ENCODE measurements around the gene AKTIP. TPM values are rescaled to one million over a fixed set of nuclear protein-coding genes. Genes with fewer than 3 reads are reported as not detected.
"Not testable (repeated sequence)": the region's sequence is repeated elsewhere in the genome, so short reads cannot be mapped to it uniquely, and the experiment has no call there.

Gene AKTIP
- total RNA-seq, 1 experiment from 2014 or later: 26.2 TPM

- H3K18ac ChIP-seq (ENCODE audit: insufficient read length, low read depth, low read length): no peak overlapping the region
- H4K20me1 ChIP-seq (ENCODE audit: control insufficient read depth, insufficient read depth, insufficient read length): no peaks in the 10 kb centered on the region
- H3K4me3 Mint-ChIP-seq: no peak overlapping the region
- H3K27me3 Mint-ChIP-seq (ENCODE audit: low read depth): peaks cover 1% of the 10 kb centered on the region; the same call in 1 of the 2 replicates
- no peak overlapping the region for H4K5ac ChIP-seq (ENCODE audit: insufficient read length, low read depth, low read length)
- no peak overlapping the region for H2BK20ac ChIP-seq (ENCODE audit: low read depth, low read length, poor library complexity, severe bottlenecking)
- no peak overlapping the region for H3K27ac Mint-ChIP-seq
- H3K23ac ChIP-seq (ENCODE audit: insufficient read length, low read depth, low read length): no peak overlapping the region
- peaks cover 6 to 16% (median 9%) of the 10 kb centered on the region in 3 experiments; a peak in 5 of 7 replicates for H3K36me3 Mint-ChIP-seq (ENCODE audit: insufficient read depth in 1 of 3, low read depth in 3 of 3)
- no peak overlapping the region for H3T11ph ChIP-seq (ENCODE audit: low read length)
- H2AFZ ChIP-seq (ENCODE audit: low read length): no peak overlapping the region
- H3K4me1 Mint-ChIP-seq: peaks cover 1 to 4% of the 10 kb centered on the region in 2 experiments
- H3K27ac ChIP-seq (ENCODE audit: insufficient read length, low read depth, low read length): no peak overlapping the region
- H3K9ac ChIP-seq (ENCODE audit: extremely low read depth, insufficient read length, low read length): no peak overlapping the region
- H3K9me3 Mint-ChIP-seq: peaks cover 21% of the 10 kb centered on the region in 2 experiments
- H2AK5ac ChIP-seq (ENCODE audit: insufficient read length, low read length): no peak overlapping the region
- no peak overlapping the region for H3K56ac ChIP-seq (ENCODE audit: insufficient read length, low read depth, low read length)
- peaks cover 4% of the 10 kb centered on the region for H3K9me3 ChIP-seq (ENCODE audit: control insufficient read depth, low read depth, low read length)
- no peak overlapping the region for H3K14ac ChIP-seq (ENCODE audit: insufficient read depth, low read length)
- no CpG with 5 or more reads among the region's 6 CpGs for WGBS (ENCODE audit: extremely low coverage, insufficient read length, low lambda C conversion rate)
- DNase-seq: no peak
- no peaks in the 10 kb centered on the region for H3K79me2 ChIP-seq (ENCODE audit: insufficient read depth, low read length)
- no peak overlapping the region for H4K91ac ChIP-seq (ENCODE audit: insufficient read length, low read depth, low read length)
- no peaks in the 10 kb centered on the region for H3K4me1 ChIP-seq (ENCODE audit: insufficient read depth, low read length)
- H2BK120ac ChIP-seq (ENCODE audit: low read depth, low read length, poor library complexity, severe bottlenecking): no peak overlapping the region
- H3K27me3 ChIP-seq (ENCODE audit: insufficient read depth, low read length): no peaks in the 10 kb centered on the region
- H4K8ac ChIP-seq (replicated peaks; ENCODE audit: insufficient read length, low read depth, low read length): no peak overlapping the region
- no peak for TF ChIP-seq CTCF (conservative IDR thresholded peaks at IDR 0.05)
- H2BK15ac ChIP-seq (ENCODE audit: low read depth, low read length): no peak overlapping the region
- H2BK5ac ChIP-seq (ENCODE audit: insufficient read length, low read length): no peak overlapping the region
- H3K4me2 ChIP-seq (ENCODE audit: insufficient read depth, insufficient read length, low read length): no peak overlapping the region
- no peaks in the 10 kb centered on the region for H3K79me1 ChIP-seq (ENCODE audit: insufficient read depth, low read depth, low read length, poor library complexity, severe bottlenecking)
- H3K23me2 ChIP-seq (ENCODE audit: insufficient read length, low read depth, low read length, poor library complexity, severe bottlenecking): no peaks in the 10 kb centered on the region
- no peak overlapping the region for H3K4ac ChIP-seq (ENCODE audit: low read depth, low read length)
- no peak overlapping the region for H2BK12ac ChIP-seq (ENCODE audit: insufficient read length, low read depth, low read length)
Observed at GRCh38 chr16:53515259-53515658, 12.2 kb upstream of the AKTIP start.

- H3K27me3 Mint-ChIP-seq (ENCODE audit: low read depth); H3K27me3 ChIP-seq (ENCODE audit: insufficient read depth, low read length); H4K91ac ChIP-seq (ENCODE audit: insufficient read length, low read depth, low read length); H2BK120ac ChIP-seq (ENCODE audit: low read depth, low read length, poor library complexity, severe bottlenecking); H2BK12ac ChIP-seq (ENCODE audit: insufficient read length, low read depth, low read length); H3K9me3 ChIP-seq (ENCODE audit: control insufficient read depth, low read depth, low read length); H3K4me3 Mint-ChIP-seq; H3K79me2 ChIP-seq (ENCODE audit: insufficient read depth, low read length); H3K27ac ChIP-seq (ENCODE audit: insufficient read length, low read depth, low read length); H2AFZ ChIP-seq (ENCODE audit: low read length); H4K5ac ChIP-seq (ENCODE audit: insufficient read length, low read depth, low read length); H3K4ac ChIP-seq (ENCODE audit: low read depth, low read length); H2BK5ac ChIP-seq (ENCODE audit: insufficient read length, low read length); H3K23me2 ChIP-seq (ENCODE audit: insufficient read length, low read depth, low read length, poor library complexity, severe bottlenecking); H3K56ac ChIP-seq (ENCODE audit: insufficient read length, low read depth, low read length); H2AK5ac ChIP-seq (ENCODE audit: insufficient read length, low read length); H4K8ac ChIP-seq (replicated peaks; ENCODE audit: insufficient read length, low read depth, low read length); H3K9ac ChIP-seq (ENCODE audit: extremely low read depth, insufficient read length, low read length); H4K20me1 ChIP-seq (ENCODE audit: control insufficient read depth, insufficient read depth, insufficient read length); H3K79me1 ChIP-seq (ENCODE audit: insufficient read depth, low read depth, low read length, poor library complexity, severe bottlenecking); H3K14ac ChIP-seq (ENCODE audit: insufficient read depth, low read length); H3K23ac ChIP-seq (ENCODE audit: insufficient read length, low read depth, low read length); H3K4me1 Mint-ChIP-seq; DNase-seq; H3K27ac Mint-ChIP-seq; H3K4me2 ChIP-seq (ENCODE audit: insufficient read depth, insufficient read length, low read length); H3K4me1 ChIP-seq (ENCODE audit: insufficient read depth, low read length); H3T11ph ChIP-seq (ENCODE audit: low read length); H3K18ac ChIP-seq (ENCODE audit: insufficient read length, low read depth, low read length); H2BK20ac ChIP-seq (ENCODE audit: low read depth, low read length, poor library complexity, severe bottlenecking); H2BK15ac ChIP-seq (ENCODE audit: low read depth, low read length): not testable (repeated sequence)
- WGBS (ENCODE audit: extremely low coverage, insufficient read length, low lambda C conversion rate): no CpG with 5 or more reads among the region's 1 CpG
- H3K9me3 Mint-ChIP-seq: peaks cover 21% of the 10 kb centered on the region in 2 experiments
- H3K36me3 Mint-ChIP-seq (ENCODE audit: insufficient read depth in 1 of 3, low read depth in 3 of 3): peaks cover 6 to 16% (median 9%) of the 10 kb centered on the region in 3 experiments; a peak in 5 of 7 replicates
Observed at GRCh38 chr16:53512795-53513194, 9.8 kb upstream of the AKTIP start.

All from H9 (cell line).